Measurements from ENCODE around the gene SLC25A48. TPM values are rescaled to one million over a fixed set of nuclear protein-coding genes. Genes with fewer than 3 reads are reported as not detected.

The SLC25A48 gene
- total and polyA plus RNA-seq, 2 of the 4 experiments (the other 2 are of a cell fraction): not detected

DNA sequence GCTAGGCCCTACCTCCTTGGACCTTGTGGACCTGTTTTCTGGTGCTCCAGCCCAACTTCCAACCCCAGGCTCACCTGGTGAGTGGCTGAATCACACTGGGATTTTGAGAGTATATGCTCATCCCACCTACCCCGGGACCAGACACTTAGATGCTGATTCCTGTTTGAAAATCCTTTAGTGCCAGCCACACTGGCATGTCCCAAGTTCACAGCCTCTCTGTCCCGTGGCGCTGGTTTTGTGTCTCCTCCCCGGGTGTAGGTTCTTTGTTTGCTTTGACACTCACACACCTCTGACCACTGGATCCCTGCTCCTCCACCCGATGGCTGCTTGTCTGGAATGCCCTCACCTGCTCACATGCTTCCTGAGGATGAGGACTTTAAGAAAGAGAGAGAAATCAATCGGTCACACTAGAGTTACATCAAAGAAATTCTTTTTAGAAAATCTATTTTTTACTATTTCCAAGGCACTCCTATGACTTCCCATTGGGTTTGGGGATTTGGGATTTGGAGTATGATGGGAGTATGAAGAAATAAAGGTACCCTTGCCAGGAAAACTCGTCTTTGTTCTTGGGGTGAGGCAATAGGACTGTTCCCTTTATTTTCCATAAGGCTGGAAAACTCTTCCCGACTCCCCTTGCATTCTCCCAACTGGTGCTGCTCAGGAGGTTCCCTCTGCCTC, 7.3 kb upstream of the SLC25A48 start:
- Histone ChIP-seq H4K8ac (ENCODE audit: low read depth in 2 of 2, low read length in 2 of 2) (no peak overlapping the region), H2AK5ac (ENCODE audit: low read depth, low read length) (no peak overlapping the region), H2AK9ac (replicated peaks; ENCODE audit: low read depth, low read length, poor library complexity) (no peak overlapping the region), H4K91ac (ENCODE audit: insufficient read depth, low read depth, low read length) (no peak overlapping the region), H3K27ac (ENCODE audit: insufficient read depth, low read length) (no peak overlapping the region), H3K9ac (ENCODE audit: low read depth, low read length) (no peak overlapping the region), H3K9me3 (ENCODE audit: control insufficient read depth, insufficient read depth, low read length) (no peaks in the 10 kb centered on the region), H3K27me3 (ENCODE audit: control insufficient read depth, insufficient read depth, low read length) (peaks cover 19% of the 10 kb centered on the region; the same call in 1 of the 2 replicates), H2BK15ac (ENCODE audit: low read depth, low read length) (no peak overlapping the region), H3K4me2 (ENCODE audit: low read depth, low read length) (no peak overlapping the region), H2AFZ (replicated peaks; ENCODE audit: low read length, poor library complexity) (no peak overlapping the region), H3K23ac (ENCODE audit: low read depth, low read length) (no peak overlapping the region), H3K9me1 (ENCODE audit: insufficient read depth, low read length) (no peaks in the 10 kb centered on the region), H3K4me1 (ENCODE audit: control insufficient read depth, insufficient read depth, low read length) (no peaks in the 10 kb centered on the region), H3K36me3 (ENCODE audit: control insufficient read depth, insufficient read depth, low read length) (no peaks in the 10 kb centered on the region), H3K14ac (replicated peaks; ENCODE audit: low read depth, low read length) (no peak overlapping the region), H3K79me1 (ENCODE audit: low read depth in 1 of 2, low read length in 2 of 2) (no peaks in the 10 kb centered on the region), H3K4me3 (ENCODE audit: insufficient read depth, low read depth, low read length) (no peak overlapping the region), H2BK120ac (ENCODE audit: low read depth, low read length) (no peak overlapping the region), H3K4ac (ENCODE audit: low read depth, low read length) (no peak overlapping the region), H2BK20ac (ENCODE audit: low read depth, low read length) (no peak overlapping the region), H3K18ac (ENCODE audit: low read depth, low read length) (no peak overlapping the region), H3K56ac (ENCODE audit: extremely low read depth, insufficient read depth, low read length) (no peak overlapping the region), H2BK5ac (ENCODE audit: low read depth, low read length, poor library complexity, severe bottlenecking) (no peak overlapping the region), H4K5ac (ENCODE audit: low read depth, low read length) (no peak overlapping the region), H4K20me1 (ENCODE audit: insufficient read depth, low read length) (no peaks in the 10 kb centered on the region)
- ChIA-PET CTCF (interaction anchor here (1.1 kb wide), 1 partner anchor 8 kb away, joined by 3 read pairs; the partner anchor contains the start of gene SLC25A48), POLR2A (ENCODE audit: unreplicated experiment) (no interaction called here)
- no peak for ATAC-seq (ENCODE audit: low read depth)
- BruUV-seq (replicated peaks): no TSS peak
- dilution Hi-C loops (cut with HindIII; ENCODE audit: low sequenced_read_pairs, unreplicated experiment): no loop called here
- intact Hi-C loops (cut with micrococcal nuclease): no loop called here
- DNase-seq: no peak
- TF ChIP-seq SMC3 (IDR thresholded peaks at IDR 0.05; ENCODE audit: low read depth, low read length) (no peak), CHD1 (IDR thresholded peaks at IDR 0.05; ENCODE audit: low read depth, low read length) (no peak), MXI1 (IDR thresholded peaks at IDR 0.05; ENCODE audit: borderline replicate concordance, low read depth, low read length) (no peak), RCOR1 (IDR thresholded peaks at IDR 0.05; ENCODE audit: insufficient replicate concordance, low read length) (no peak)
- TF ChIP-seq, protein P1, sequence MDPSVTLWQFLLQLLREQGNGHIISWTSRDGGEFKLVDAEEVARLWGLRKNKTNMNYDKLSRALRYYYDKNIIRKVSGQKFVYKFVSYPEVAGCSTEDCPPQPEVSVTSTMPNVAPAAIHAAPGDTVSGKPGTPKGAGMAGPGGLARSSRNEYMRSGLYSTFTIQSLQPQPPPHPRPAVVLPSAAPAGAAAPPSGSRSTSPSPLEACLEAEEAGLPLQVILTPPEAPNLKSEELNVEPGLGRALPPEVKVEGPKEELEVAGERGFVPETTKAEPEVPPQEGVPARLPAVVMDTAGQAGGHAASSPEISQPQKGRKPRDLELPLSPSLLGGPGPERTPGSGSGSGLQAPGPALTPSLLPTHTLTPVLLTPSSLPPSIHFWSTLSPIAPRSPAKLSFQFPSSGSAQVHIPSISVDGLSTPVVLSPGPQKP (IDR thresholded peaks at IDR 0.05; ENCODE audit: borderline replicate concordance, low read depth, low read length): no peak
- in situ Hi-C loops (cut with MboI; ENCODE audit: low sequenced_read_pairs): no loop called here
- WGBS, 2 experiments (ENCODE audit: extremely low coverage in 2 of 2, insufficient read length in 1 of 2): 76% methylated on average over 2 of the region's 8 CpGs; no CpG with 5 or more reads in 1 of the 2 experiments
